B cell (primary cell): ENCODE results near the gene EMX2.

Experiments
- EZH2 ChIP-seq: IDR thresholded peaks from 2 replicates; pipeline ENCODE4 v1.6.1; 2012; ENCODE audit warnings: borderline replicate concordance, low read depth, mild to moderate bottlenecking, moderate library complexity, low read length; ENCODE audit not compliant: insufficient read depth, poor library complexity, severe bottlenecking
- TF ChIP-seq, protein P1 (sequence below): fragments of 200-600 bp; IDR thresholded peaks from one replicate; pipeline ENCODE4 v1.8.0; 2022; ENCODE audit warnings: antibody characterized with exemption, mild to moderate bottlenecking

DNA sequence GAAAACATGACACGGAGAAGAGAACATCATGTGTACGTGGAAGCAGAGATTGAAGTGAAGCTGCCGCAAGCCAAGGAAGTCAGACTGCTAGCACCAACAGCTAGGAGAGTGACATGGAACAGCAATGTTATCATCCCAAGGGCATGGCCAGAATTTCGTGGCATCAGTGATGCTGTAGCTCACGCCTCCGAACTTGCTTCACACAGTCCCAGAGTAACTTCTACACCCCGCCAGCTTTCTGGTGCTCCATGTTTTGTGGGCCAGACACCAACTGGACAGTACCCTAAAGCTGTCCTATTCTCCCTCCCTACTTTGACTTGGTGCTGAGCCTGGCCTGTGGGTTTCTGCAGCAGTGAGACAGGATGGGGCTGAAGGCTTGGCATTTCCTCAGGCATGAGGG lies 33.0 kb upstream of the EMX2 start:
- TF ChIP-seq, protein P1, sequence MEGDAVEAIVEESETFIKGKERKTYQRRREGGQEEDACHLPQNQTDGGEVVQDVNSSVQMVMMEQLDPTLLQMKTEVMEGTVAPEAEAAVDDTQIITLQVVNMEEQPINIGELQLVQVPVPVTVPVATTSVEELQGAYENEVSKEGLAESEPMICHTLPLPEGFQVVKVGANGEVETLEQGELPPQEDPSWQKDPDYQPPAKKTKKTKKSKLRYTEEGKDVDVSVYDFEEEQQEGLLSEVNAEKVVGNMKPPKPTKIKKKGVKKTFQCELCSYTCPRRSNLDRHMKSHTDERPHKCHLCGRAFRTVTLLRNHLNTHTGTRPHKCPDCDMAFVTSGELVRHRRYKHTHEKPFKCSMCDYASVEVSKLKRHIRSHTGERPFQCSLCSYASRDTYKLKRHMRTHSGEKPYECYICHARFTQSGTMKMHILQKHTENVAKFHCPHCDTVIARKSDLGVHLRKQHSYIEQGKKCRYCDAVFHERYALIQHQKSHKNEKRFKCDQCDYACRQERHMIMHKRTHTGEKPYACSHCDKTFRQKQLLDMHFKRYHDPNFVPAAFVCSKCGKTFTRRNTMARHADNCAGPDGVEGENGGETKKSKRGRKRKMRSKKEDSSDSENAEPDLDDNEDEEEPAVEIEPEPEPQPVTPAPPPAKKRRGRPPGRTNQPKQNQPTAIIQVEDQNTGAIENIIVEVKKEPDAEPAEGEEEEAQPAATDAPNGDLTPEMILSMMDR = no peak
- no peak for TF ChIP-seq EZH2
